ENCODE measurements around the gene TMEM14C. TPM values are rescaled to one million over a fixed set of nuclear protein-coding genes. Genes with fewer than 3 reads are reported as not detected.
A peak's percentile ranks its signal among the peaks of the same experiment; 100 is the strongest.

The TMEM14C gene
- total RNA-seq, 1 experiment from 2014 or later: 134 TPM

DNA sequence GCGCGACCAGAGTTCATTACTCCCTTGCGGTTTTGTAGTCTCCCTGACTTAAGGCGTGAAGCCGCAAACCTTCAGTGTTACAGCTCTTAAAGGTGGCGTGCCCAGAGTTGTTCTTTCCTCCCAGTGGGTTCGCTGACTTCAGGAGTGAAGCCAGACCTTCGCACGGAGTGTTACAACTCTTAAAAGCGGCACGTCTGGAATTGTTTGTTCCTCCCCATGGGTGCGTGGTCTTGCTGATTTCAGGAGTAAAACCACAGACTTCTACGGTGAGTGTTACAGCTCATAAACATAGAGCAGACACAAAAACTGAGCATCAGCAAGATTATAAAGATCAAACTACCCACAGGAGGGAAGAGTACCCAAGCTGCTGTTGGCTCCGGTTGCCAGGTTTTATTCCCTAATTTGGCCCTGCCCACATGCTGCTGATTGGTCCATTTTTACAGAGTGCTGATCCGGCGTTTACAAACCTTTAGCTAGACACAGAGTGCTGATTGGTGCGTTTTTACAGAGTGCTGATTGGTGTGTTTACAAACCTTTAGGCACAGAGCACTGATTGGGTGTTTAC lies 10.4 kb downstream of the TMEM14C start:
- H3K4me1 ChIP-seq: peaks cover 25% of the 10 kb centered on the region
- no peak for DNase-seq
- Mint-ChIP-seq H3K27ac (ENCODE audit: unreplicated experiment) (peak overlapping the region; percentile 66), H3K27me3 (ENCODE audit: insufficient read depth, unreplicated experiment) (no peaks in the 10 kb centered on the region), H3K36me3 (ENCODE audit: insufficient read depth, unreplicated experiment) (peaks cover 36% of the 10 kb centered on the region), H3K9me3 (ENCODE audit: unreplicated experiment) (no peaks in the 10 kb centered on the region), H3K4me1 (ENCODE audit: low read depth, unreplicated experiment) (peaks cover 13% of the 10 kb centered on the region), H3K4me3 (ENCODE audit: unreplicated experiment) (peak overlapping the region; percentile 15)
- no peaks in the 10 kb centered on the region for H3K36me3 ChIP-seq (ENCODE audit: control insufficient read depth, insufficient read depth, low read length)
- BruUV-seq (replicated peaks): no TSS peak
- POLR2A ChIA-PET: interaction anchor here (0.6 kb wide), 2 partner anchors 10 to 18 kb away, joined by 3 read pairs; partner anchors contain the start of gene TMEM14C
- H3K9me3 ChIP-seq: no peaks in the 10 kb centered on the region
- no peak overlapping the region for H3K4me3 ChIP-seq (ENCODE audit: low read depth, low read length)
- intact Hi-C loops (cut with micrococcal nuclease; ENCODE audit: unreplicated experiment): no loop called here
- H3K27me3 ChIP-seq (replicated peaks; ENCODE audit: control insufficient read depth, insufficient read depth, low read length): no peaks in the 10 kb centered on the region
- TF ChIP-seq, protein P1, sequence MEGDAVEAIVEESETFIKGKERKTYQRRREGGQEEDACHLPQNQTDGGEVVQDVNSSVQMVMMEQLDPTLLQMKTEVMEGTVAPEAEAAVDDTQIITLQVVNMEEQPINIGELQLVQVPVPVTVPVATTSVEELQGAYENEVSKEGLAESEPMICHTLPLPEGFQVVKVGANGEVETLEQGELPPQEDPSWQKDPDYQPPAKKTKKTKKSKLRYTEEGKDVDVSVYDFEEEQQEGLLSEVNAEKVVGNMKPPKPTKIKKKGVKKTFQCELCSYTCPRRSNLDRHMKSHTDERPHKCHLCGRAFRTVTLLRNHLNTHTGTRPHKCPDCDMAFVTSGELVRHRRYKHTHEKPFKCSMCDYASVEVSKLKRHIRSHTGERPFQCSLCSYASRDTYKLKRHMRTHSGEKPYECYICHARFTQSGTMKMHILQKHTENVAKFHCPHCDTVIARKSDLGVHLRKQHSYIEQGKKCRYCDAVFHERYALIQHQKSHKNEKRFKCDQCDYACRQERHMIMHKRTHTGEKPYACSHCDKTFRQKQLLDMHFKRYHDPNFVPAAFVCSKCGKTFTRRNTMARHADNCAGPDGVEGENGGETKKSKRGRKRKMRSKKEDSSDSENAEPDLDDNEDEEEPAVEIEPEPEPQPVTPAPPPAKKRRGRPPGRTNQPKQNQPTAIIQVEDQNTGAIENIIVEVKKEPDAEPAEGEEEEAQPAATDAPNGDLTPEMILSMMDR (IDR thresholded peaks at IDR 0.05; ENCODE audit: insufficient read depth in 1 of 2, low read depth in 1 of 2, low read length in 1 of 2, severe bottlenecking in 1 of 2, unreplicated experiment in 1 of 2): no peak
- CTCF ChIA-PET: no interaction called here

DNA sequence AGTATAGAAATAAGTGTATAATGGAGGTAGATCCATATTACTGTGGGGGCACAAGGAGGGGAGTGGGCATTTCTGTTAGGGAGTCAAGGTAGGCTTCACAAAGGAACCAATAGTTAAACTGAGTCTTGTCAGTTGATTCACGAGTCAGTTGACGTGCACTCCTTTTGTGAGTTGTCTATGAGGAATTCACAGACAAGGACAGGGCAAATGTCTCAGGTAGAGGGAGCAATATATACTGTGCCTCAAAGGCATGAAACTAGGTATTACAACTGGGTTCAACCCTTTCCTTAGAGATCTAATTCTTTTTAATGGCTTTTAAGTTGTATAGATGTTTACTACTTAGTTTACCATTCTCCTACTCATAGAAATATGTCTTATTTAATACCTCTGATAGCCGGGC lies 11.0 kb downstream of the TMEM14C start:
- Mint-ChIP-seq H3K9me3 (ENCODE audit: unreplicated experiment) (no peaks in the 10 kb centered on the region), H3K4me3 (ENCODE audit: unreplicated experiment) (peak overlapping the region; percentile 15), H3K27me3 (ENCODE audit: insufficient read depth, unreplicated experiment) (no peaks in the 10 kb centered on the region), H3K4me1 (ENCODE audit: low read depth, unreplicated experiment) (peaks cover 13% of the 10 kb centered on the region), H3K27ac (ENCODE audit: unreplicated experiment) (peak overlapping the region; percentile 66), H3K36me3 (ENCODE audit: insufficient read depth, unreplicated experiment) (peaks cover 29% of the 10 kb centered on the region)
- Histone ChIP-seq H3K36me3 (ENCODE audit: control insufficient read depth, insufficient read depth, low read length) (no peaks in the 10 kb centered on the region), H3K4me1 (peaks cover 25% of the 10 kb centered on the region), H3K27me3 (replicated peaks; ENCODE audit: control insufficient read depth, insufficient read depth, low read length) (no peaks in the 10 kb centered on the region), H3K4me3 (ENCODE audit: low read depth, low read length) (no peak overlapping the region), H3K9me3 (no peaks in the 10 kb centered on the region)
- TF ChIP-seq, protein P1 (IDR thresholded peaks at IDR 0.05; ENCODE audit: insufficient read depth in 1 of 2, low read depth in 1 of 2, low read length in 1 of 2, severe bottlenecking in 1 of 2, unreplicated experiment in 1 of 2): no peak
- BruUV-seq (replicated peaks): no TSS peak
- DNase-seq: no peak
- ChIA-PET POLR2A (interaction anchor here (0.6 kb wide), 2 partner anchors 11 to 17 kb away, joined by 3 read pairs; partner anchors contain the start of gene TMEM14C), CTCF (no interaction called here)
- intact Hi-C loops (cut with micrococcal nuclease; ENCODE audit: unreplicated experiment): loop anchor here (1.0 to 2.0 kb wide), 2 partner anchors 11 to 67 kb away; partner anchors contain the start of gene TMEM14C

DNA sequence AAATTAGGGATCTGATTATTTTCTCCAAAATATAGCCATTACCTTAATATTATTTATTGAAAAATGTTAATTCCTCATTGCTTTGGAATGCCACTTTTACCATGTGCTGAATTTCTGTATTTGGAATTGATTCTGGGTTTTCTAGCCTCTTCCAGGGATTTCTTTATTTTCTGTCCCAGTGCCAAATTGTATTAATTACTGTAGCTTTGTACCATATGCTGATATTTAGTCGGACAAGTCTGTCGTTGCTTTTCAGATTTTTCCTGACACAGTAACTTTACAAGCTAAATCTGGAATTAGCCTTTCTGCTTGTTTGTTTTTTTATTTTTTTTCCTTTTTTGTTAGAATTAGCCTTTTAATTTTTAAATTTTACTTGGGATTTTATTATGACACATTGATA lies 13.9 kb downstream of the TMEM14C start:
- POLR2A ChIA-PET: no interaction called here
- DNase-seq: no peak
- no peaks in the 10 kb centered on the region for H3K27me3 Mint-ChIP-seq (ENCODE audit: insufficient read depth, unreplicated experiment)
- H3K9me3 Mint-ChIP-seq (ENCODE audit: unreplicated experiment): no peaks in the 10 kb centered on the region
- H3K27me3 ChIP-seq (replicated peaks; ENCODE audit: control insufficient read depth, insufficient read depth, low read length): no peaks in the 10 kb centered on the region
- peaks cover 13% of the 10 kb centered on the region for H3K4me1 Mint-ChIP-seq (ENCODE audit: low read depth, unreplicated experiment)
- TF ChIP-seq, protein P1 (IDR thresholded peaks at IDR 0.05; ENCODE audit: insufficient read depth in 1 of 2, low read depth in 1 of 2, low read length in 1 of 2, severe bottlenecking in 1 of 2, unreplicated experiment in 1 of 2): no peak
- peaks cover 25% of the 10 kb centered on the region for H3K4me1 ChIP-seq
- no peak overlapping the region for H3K4me3 ChIP-seq (ENCODE audit: low read depth, low read length)
- H3K27ac Mint-ChIP-seq (ENCODE audit: unreplicated experiment): no peak overlapping the region
- peaks cover 10% of the 10 kb centered on the region for H3K36me3 Mint-ChIP-seq (ENCODE audit: insufficient read depth, unreplicated experiment)
- intact Hi-C loops (cut with micrococcal nuclease; ENCODE audit: unreplicated experiment): no loop called here
- H3K4me3 Mint-ChIP-seq (ENCODE audit: unreplicated experiment): no peak overlapping the region
- CTCF ChIA-PET: no interaction called here
- no TSS peak for BruUV-seq (replicated peaks)
- H3K36me3 ChIP-seq (ENCODE audit: control insufficient read depth, insufficient read depth, low read length): no peaks in the 10 kb centered on the region
- H3K9me3 ChIP-seq: no peaks in the 10 kb centered on the region
